Peyer's patch (tissue), 4 donors: ENCODE data around the gene NTRK2.

Experiments used
- CTCF ChIP-seq, 6 experiments: fragments of 450-650 bp in 4 of 6; fragments of 200-600 bp in 2 of 6; sonication (generic) in 1 of 6; IDR thresholded peaks; one replicate each; pipeline ENCODE4 v1.5.1; 2017 to 2019; ENCODE audit warnings: antibody characterized with exemption in 6 of 6, mild to moderate bottlenecking in 3 of 6, moderate library complexity in 1 of 6
- POLR2A ChIP-seq, 2 donors: fragments of 450-650 bp; IDR thresholded peaks; one replicate each; pipeline ENCODE4 v1.5.1; 2017; ENCODE audit warnings: antibody characterized with exemption in 2 of 2, mild to moderate bottlenecking in 2 of 2, moderate library complexity in 2 of 2

DNA sequence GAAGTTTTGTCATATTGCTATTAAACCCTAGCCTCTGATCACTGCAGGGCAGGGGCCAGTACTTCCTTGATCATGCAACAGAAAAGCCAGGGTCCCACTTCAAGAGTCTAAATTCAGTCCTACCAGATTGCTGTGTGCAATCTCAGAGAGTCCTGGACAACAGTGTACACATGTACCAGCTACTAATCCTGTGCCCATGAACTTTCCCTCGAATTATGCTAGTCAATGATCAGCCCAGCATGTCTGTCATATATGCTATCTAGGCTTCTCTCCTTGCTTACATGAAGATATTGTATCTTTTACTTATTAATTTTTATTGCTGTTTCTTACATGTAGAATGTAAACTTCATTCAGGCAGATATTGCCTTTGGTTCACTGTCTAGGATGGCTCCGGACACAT is 367.0 kb downstream of the NTRK2 start:
- TF ChIP-seq CTCF (IDR thresholded peaks at IDR 0.05) (no peak), POLR2A (IDR thresholded peaks at IDR 0.05) (no peak)
